Measurements from ENCODE around the gene RFTN1. TPM values are rescaled to one million over a fixed set of nuclear protein-coding genes. Genes with fewer than 3 reads are reported as not detected.

The RFTN1 gene
- total RNA-seq, 1 donor from 2014 or later, result 34.7 TPM

GRCh38 chr3:16550305-16550675 is 36.8 kb upstream of the RFTN1 start:
- no peak for DNase-seq (ENCODE audit: low read depth)
- TF ChIP-seq CTCF (conservative IDR thresholded peaks at IDR 0.05; ENCODE audit: low read depth, low read length), result no peak
- H3K4me3 ChIP-seq (ENCODE audit: low read depth, low read length), result peak overlapping the region; percentile 24

GRCh38 chr3:16548721-16549120 is 35.2 kb upstream of the RFTN1 start:
- DNase-seq (ENCODE audit: low read depth), result no peak
- no peak overlapping the region for H3K4me3 ChIP-seq (ENCODE audit: low read depth, low read length)
- no peak for TF ChIP-seq CTCF (conservative IDR thresholded peaks at IDR 0.05; ENCODE audit: low read depth, low read length)

GRCh38 chr3:16547561-16548357 is 34.3 kb upstream of the RFTN1 start:
- no peak for DNase-seq (ENCODE audit: low read depth)
- no peak for TF ChIP-seq CTCF (conservative IDR thresholded peaks at IDR 0.05; ENCODE audit: low read depth, low read length)
- no peak overlapping the region for H3K4me3 ChIP-seq (ENCODE audit: low read depth, low read length)

GRCh38 chr3:16546186-16547010 is 32.9 kb upstream of the RFTN1 start:
- H3K4me3 ChIP-seq (ENCODE audit: low read depth, low read length), result no peak overlapping the region
- no peak for TF ChIP-seq CTCF (conservative IDR thresholded peaks at IDR 0.05; ENCODE audit: low read depth, low read length)
- DNase-seq (ENCODE audit: low read depth), result no peak

GRCh38 chr3:16545413-16546185 is 32.1 kb upstream of the RFTN1 start:
- no peak overlapping the region for H3K4me3 ChIP-seq (ENCODE audit: low read depth, low read length)
- DNase-seq (ENCODE audit: low read depth), result no peak
- no peak for TF ChIP-seq CTCF (conservative IDR thresholded peaks at IDR 0.05; ENCODE audit: low read depth, low read length)

- no peak for DNase-seq (ENCODE audit: low read depth)
- H3K4me3 ChIP-seq (ENCODE audit: low read depth, low read length), result no peak overlapping the region
- no peak for TF ChIP-seq CTCF (conservative IDR thresholded peaks at IDR 0.05; ENCODE audit: low read depth, low read length)
Measured at GRCh38 chr3:16543242-16543864, 29.9 kb upstream of the RFTN1 start.

Data from epithelial cell of proximal tubule (primary cell).